ENCODE data around the gene ASB1. TPM values are rescaled to one million over a fixed set of nuclear protein-coding genes. Genes with fewer than 3 reads are reported as not detected.

ASB1 gene
- 10 to 100 TPM in 1 of 4 donors, 1 to 10 TPM in 3; 3.9 to 17.7 (median 8.9) TPM for total RNA-seq

GRCh38 chr2:238426568-238427434, at the start of gene ASB1:
TSS of gene ASB1 (plus strand) at chr2:238426927. CDS start at chr2:238427071, 144 bp downstream.
- Histone ChIP-seq H3K4me3 (peak within 1 kb of the TSS; percentile 52 to 97 (median 88)), H3K36me3 (peaks cover 0 to 12% (median 0%) of the 10 kb centered on the region in 3 donors), H3K27ac (peak within 1 kb of the TSS; percentile 90 to 97 (median 94)), H3K9me3 (no peaks in the 10 kb centered on the region), H3K4me1 (peaks cover 17 to 36% (median 20%) of the 10 kb centered on the region in 3 donors), H3K27me3 (no peaks in the 10 kb centered on the region)
- intact Hi-C loops (cut with DNase I) = no loop called here
- peak; percentile 28 for DNase-seq
- TF ChIP-seq POLR2A (IDR thresholded peaks at IDR 0.05) = peak in 2 of 4 donors; percentile 35 to 55
- peak in 1 of 6 experiments; percentile 5 for TF ChIP-seq CTCF (IDR thresholded peaks at IDR 0.05)
- WGBS, 2 donors = 7% methylated on average over 3 of the region's 104 CpGs; no CpG with 5 or more reads in 1 of the 2 donors

- intact Hi-C loops (cut with DNase I) = no loop called here
- no peak for DNase-seq
- WGBS, 2 donors = 89 to 91% methylated on average over 11 of the region's 11 CpGs
- no peak overlapping the region for H3K4me3 ChIP-seq
- H3K27ac ChIP-seq = no peak overlapping the region
- H3K9me3 ChIP-seq = no peaks in the 10 kb centered on the region
- no peaks in the 10 kb centered on the region for H3K27me3 ChIP-seq
- peaks cover 5 to 29% (median 13%) of the 10 kb centered on the region in 3 donors for H3K4me1 ChIP-seq
- TF ChIP-seq POLR2A (IDR thresholded peaks at IDR 0.05) (no peak), CTCF (IDR thresholded peaks at IDR 0.05) (no peak)
- peaks cover 0 to 15% (median 0%) of the 10 kb centered on the region in 3 donors for H3K36me3 ChIP-seq
Observed at GRCh38 chr2:238378230-238379095, 48.3 kb upstream of the ASB1 start.

- Histone ChIP-seq H3K4me1 (peaks cover 5 to 29% (median 13%) of the 10 kb centered on the region in 3 donors), H3K27ac (no peak overlapping the region), H3K9me3 (no peaks in the 10 kb centered on the region), H3K36me3 (peaks cover 0 to 16% (median 0%) of the 10 kb centered on the region in 3 donors), H3K4me3 (no peak overlapping the region), H3K27me3 (no peaks in the 10 kb centered on the region)
- TF ChIP-seq CTCF (IDR thresholded peaks at IDR 0.05) (no peak), POLR2A (IDR thresholded peaks at IDR 0.05) (no peak)
- intact Hi-C loops (cut with DNase I) = no loop called here
- 71 to 80% methylated on average over 13 to 15 of the region's 15 CpGs for WGBS, 2 donors
- no peak for DNase-seq
Observed at GRCh38 chr2:238379096-238379810, 47.5 kb upstream of the ASB1 start.

- peaks cover 5 to 29% (median 13%) of the 10 kb centered on the region in 3 donors for H3K4me1 ChIP-seq
- intact Hi-C loops (cut with DNase I) = no loop called here
- H3K4me3 ChIP-seq = no peak overlapping the region
- H3K27me3 ChIP-seq = no peaks in the 10 kb centered on the region
- no peaks in the 10 kb centered on the region for H3K9me3 ChIP-seq
- H3K36me3 ChIP-seq = peaks cover 0 to 16% (median 0%) of the 10 kb centered on the region in 3 donors
- H3K27ac ChIP-seq = peak overlapping the region in 1 of 4 donors; percentile 29
- TF ChIP-seq CTCF (IDR thresholded peaks at IDR 0.05) (no peak), POLR2A (IDR thresholded peaks at IDR 0.05) (no peak)
- no peak for DNase-seq
- 50 to 100% methylated on average over 1 to 2 of the region's 7 CpGs for WGBS, 2 donors
Observed at GRCh38 chr2:238380336-238380735, 46.4 kb upstream of the ASB1 start.

Measured in esophagus squamous epithelium (tissue), 5 donors.